Breast epithelium (tissue), 4 donors: ENCODE results near the gene MYBL2. TPM values are rescaled to one million over a fixed set of nuclear protein-coding genes. Genes with fewer than 3 reads are reported as not detected.

ENCODE experiments used
- DNase-seq, 2 donors: peaks; one replicate each; pipeline ENCODE4 v3.0.0-alpha.2; 2019; ENCODE audit warnings: low spot score in 2 of 2
- H3K27ac ChIP-seq, 2 donors: fragments of 200-600 bp; sonication (generic) in 1 of 2; one replicate each; pipeline ENCODE4 v1.5.1; 2016 to 2019; ENCODE audit warnings: mild to moderate bottlenecking in 1 of 2
- H3K27me3 ChIP-seq, 2 donors: fragments of 200-600 bp; sonication (generic) in 1 of 2; one replicate each; pipeline versions ENCODE4 v1.5.1 to v1.6.0; 2017 to 2019; ENCODE audit warnings: control low read depth in 1 of 2, mild to moderate bottlenecking in 1 of 2
- H3K36me3 ChIP-seq: fragments of 200-600 bp; one replicate; pipeline ENCODE4 v1.5.1; 2019
- H3K4me1 ChIP-seq, 2 donors: fragments of 200-600 bp; sonication (generic); one replicate each; pipeline ENCODE4 v1.5.1; 2016 to 2019; ENCODE audit warnings: control low read depth in 1 of 2
- H3K4me3 ChIP-seq, 3 donors: fragments of 200-600 bp; sonication (generic); 1 replicate in 2 of 3; 2 replicates in 1 of 3; pipeline ENCODE4 v1.5.1; 2016 to 2019; ENCODE audit warnings: mild to moderate bottlenecking in 3 of 3, moderate library complexity in 2 of 3
- H3K9me3 ChIP-seq, 2 donors: fragments of 200-600 bp; sonication (generic) in 1 of 2; one replicate each; pipeline ENCODE4 v1.5.1; 2016 to 2019; ENCODE audit warnings: control low read depth in 1 of 2
- POLR2A ChIP-seq: fragments of 450-650 bp; IDR thresholded peaks from one replicate; pipeline ENCODE4 v1.6.1; 2016; ENCODE audit warnings: antibody characterized with exemption, mild to moderate bottlenecking, moderate library complexity
- POLR2AphosphoS5 ChIP-seq, 3 donors: sonication (generic); formaldehyde crosslinking; IDR thresholded peaks; one replicate each; pipeline ENCODE4 v1.6.1; 2017; ENCODE audit warnings: antibody characterized with exemption in 3 of 3
- intact Hi-C: fragments of 100-400 bp; cut with DNase I; formaldehyde crosslinking; loops from one replicate; pipeline ENCODE4 v1.15.1; 2023; ENCODE audit warnings: low total_unique reads
- total RNA-seq, 3 donors: library from RNA; depleted of rRNA; stranded (reverse); fragments of >200 nt; gene quantifications; one replicate each; pipeline ENCODE4 v1.1.0, GENCODE V29; 2016
- TF ChIP-seq, protein P1 (sequence below), 3 donors: fragments of 450-650 bp; IDR thresholded peaks; one replicate each; pipeline ENCODE4 v1.5.1; 2016 to 2017; ENCODE audit warnings: antibody characterized with exemption in 3 of 3, mild to moderate bottlenecking in 3 of 3, moderate library complexity in 3 of 3

MYBL2 gene
- total RNA-seq, 3 donors from 2014 or later = 0.32 to 0.44 TPM; not detected in 1

DNA sequence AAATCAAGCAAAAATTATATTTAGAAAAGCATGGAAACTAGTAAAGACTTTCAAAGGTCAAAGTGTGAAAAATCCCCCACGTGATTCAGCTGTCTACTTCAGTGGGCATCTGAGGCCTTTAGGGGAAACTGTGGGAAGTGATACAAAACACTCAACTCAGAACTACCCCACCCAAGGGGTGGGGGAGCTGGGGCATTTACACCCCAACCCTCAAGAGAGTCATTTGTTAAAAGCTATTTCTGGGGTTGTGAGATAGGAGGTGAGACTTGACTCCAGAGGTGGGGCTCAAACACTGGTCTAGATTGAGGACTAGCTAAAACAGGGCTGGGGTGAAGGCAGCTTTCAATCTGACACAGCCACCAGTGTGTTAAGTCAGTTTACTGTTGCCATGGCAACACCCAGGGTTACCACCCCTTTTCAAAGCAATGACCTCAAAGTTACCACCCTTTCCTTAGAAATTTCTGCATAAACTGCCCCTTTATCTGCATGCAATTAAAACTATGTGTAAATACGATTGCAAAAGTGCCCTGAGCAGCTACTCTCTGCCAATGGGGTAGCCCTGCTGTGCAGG, 69.8 kb downstream of the MYBL2 start:
- DNase-seq = no peak
- TF ChIP-seq POLR2A (no peak), POLR2AphosphoS5 (IDR thresholded peaks at IDR 0.05) (no peak)
- TF ChIP-seq, protein P1, sequence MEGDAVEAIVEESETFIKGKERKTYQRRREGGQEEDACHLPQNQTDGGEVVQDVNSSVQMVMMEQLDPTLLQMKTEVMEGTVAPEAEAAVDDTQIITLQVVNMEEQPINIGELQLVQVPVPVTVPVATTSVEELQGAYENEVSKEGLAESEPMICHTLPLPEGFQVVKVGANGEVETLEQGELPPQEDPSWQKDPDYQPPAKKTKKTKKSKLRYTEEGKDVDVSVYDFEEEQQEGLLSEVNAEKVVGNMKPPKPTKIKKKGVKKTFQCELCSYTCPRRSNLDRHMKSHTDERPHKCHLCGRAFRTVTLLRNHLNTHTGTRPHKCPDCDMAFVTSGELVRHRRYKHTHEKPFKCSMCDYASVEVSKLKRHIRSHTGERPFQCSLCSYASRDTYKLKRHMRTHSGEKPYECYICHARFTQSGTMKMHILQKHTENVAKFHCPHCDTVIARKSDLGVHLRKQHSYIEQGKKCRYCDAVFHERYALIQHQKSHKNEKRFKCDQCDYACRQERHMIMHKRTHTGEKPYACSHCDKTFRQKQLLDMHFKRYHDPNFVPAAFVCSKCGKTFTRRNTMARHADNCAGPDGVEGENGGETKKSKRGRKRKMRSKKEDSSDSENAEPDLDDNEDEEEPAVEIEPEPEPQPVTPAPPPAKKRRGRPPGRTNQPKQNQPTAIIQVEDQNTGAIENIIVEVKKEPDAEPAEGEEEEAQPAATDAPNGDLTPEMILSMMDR (IDR thresholded peaks at IDR 0.05) = no peak
- Histone ChIP-seq H3K9me3 (no peaks in the 10 kb centered on the region), H3K27ac (no peak overlapping the region), H3K36me3 (no peaks in the 10 kb centered on the region), H3K4me1 (no peaks in the 10 kb centered on the region), H3K27me3 (peaks cover 0 to 3% of the 10 kb centered on the region in 2 donors), H3K4me3 (no peak overlapping the region)
- intact Hi-C loops = loop anchor here (2.0 kb wide), 1 partner anchor 42 kb away; no protein-coding TSS in a partner anchor

DNA sequence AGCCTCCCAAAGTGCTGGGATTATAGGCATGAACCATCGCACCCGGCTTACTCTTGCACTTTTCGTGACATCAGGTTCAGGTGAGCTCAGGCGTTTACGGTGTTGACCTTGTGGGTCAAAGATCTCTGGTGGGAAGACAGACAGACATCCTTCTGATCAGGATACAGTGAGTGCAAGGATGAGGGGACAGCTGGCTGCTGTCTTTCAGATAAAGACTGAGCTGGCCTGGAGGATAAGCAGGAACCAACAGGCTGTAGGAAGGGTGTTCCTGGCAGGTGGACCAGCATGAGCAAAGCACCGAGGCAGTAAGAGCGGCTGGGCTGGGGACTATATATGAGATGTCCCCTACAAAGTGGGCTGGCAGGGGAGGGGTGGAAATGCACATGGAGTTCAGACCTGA, 71.0 kb downstream of the MYBL2 start:
- Histone ChIP-seq H3K4me1 (no peaks in the 10 kb centered on the region), H3K9me3 (no peaks in the 10 kb centered on the region), H3K36me3 (no peaks in the 10 kb centered on the region), H3K27ac (no peak overlapping the region), H3K4me3 (no peak overlapping the region), H3K27me3 (no peaks in the 10 kb centered on the region)
- TF ChIP-seq POLR2A (no peak), POLR2AphosphoS5 (IDR thresholded peaks at IDR 0.05) (no peak)
- TF ChIP-seq, protein P1 (IDR thresholded peaks at IDR 0.05) = no peak
- DNase-seq = no peak
- intact Hi-C loops = loop anchor here (2.0 kb wide), 1 partner anchor 43 kb away; no protein-coding TSS in a partner anchor

DNA sequence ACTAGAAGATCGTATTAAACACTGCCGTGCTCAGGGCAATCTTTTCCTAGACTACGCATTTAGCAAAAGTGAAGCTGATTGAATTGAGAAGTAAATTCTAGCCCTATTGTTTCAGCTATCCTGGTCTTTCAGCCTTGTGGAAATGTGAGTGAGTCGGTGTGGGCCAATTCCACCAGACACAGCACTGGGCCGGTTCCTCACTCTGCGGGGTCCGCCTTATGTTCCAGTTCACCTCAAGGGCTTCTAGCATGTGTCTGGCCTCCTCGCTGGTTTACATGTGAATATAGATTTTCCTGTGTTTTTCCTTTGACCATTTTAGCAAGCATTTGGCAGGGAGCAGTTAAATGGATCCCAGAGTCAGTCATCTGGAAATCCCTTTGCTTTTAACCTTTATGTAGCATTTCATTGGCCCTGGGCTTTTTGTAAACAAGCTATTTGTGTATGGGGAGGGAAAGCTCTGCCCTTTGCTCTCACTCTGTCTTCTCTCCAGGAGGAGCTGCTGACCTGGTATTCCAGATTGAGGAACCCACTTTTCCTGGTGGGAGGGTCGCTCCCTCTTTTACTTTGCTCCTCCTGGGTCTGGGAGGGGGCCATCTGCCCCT, 72.3 kb downstream of the MYBL2 start:
- DNase-seq = no peak
- Histone ChIP-seq H3K4me3 (no peak overlapping the region), H3K4me1 (no peaks in the 10 kb centered on the region), H3K9me3 (no peaks in the 10 kb centered on the region), H3K27ac (no peak overlapping the region), H3K27me3 (peaks cover 0 to 10% of the 10 kb centered on the region in 2 donors), H3K36me3 (no peaks in the 10 kb centered on the region)
- intact Hi-C loops = no loop called here
- TF ChIP-seq, protein P1 (IDR thresholded peaks at IDR 0.05) = no peak
- TF ChIP-seq POLR2A (no peak), POLR2AphosphoS5 (IDR thresholded peaks at IDR 0.05) (no peak)

DNA sequence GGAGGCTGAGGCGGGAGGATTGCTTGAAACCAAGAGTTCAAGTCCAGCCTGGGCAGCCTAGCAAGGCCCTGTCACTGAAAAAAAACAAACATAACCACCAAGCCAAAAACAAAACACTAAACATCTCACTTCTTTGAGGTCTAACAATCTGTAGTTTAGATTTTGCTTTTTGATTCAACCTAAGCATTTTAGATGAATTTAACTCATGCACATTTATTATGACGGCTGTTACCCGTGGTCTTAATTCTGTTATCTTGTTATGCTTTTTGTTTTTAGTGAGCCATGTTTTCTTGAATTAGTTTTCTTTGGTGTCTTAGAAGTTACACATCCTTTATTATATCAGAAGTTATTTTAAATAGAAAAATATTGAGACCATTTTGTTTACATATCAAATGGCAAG, 73.7 kb downstream of the MYBL2 start:
- TF ChIP-seq POLR2A = no peak
- TF ChIP-seq POLR2AphosphoS5 (IDR thresholded peaks at IDR 0.05) = no peak
- TF ChIP-seq, protein P1 (IDR thresholded peaks at IDR 0.05) = no peak
- intact Hi-C loops = no loop called here
- DNase-seq = no peak

DNA sequence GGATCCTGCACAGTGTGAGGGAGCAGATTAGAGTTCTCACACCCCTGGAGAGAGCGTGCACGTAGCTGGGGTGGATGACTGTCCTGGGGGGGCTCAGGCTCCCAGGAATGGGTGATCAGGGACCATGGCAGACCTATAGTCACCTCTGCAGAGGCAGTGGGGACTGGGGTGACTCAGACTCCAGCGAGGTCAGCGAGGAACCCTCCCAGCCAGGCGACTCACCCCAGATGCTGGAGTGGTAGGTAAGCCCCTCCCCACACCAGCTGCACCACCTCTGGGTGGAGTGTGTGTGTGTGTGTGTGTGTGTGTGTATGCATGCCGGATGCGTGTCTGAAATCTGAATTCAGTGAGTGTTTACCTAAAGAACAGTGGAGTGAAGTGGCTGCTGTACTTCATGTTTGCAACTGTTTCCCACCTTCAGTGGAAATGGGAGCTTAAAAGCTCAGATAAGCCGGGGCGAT, 77.3 kb downstream of the MYBL2 start:
- Histone ChIP-seq H3K27ac (no peak overlapping the region), H3K4me3 (no peak overlapping the region), H3K27me3 (peaks cover 0 to 19% of the 10 kb centered on the region in 2 donors), H3K36me3 (no peaks in the 10 kb centered on the region), H3K4me1 (no peaks in the 10 kb centered on the region), H3K9me3 (no peaks in the 10 kb centered on the region)
- TF ChIP-seq, protein P1 (IDR thresholded peaks at IDR 0.05) = no peak
- TF ChIP-seq POLR2A (no peak), POLR2AphosphoS5 (IDR thresholded peaks at IDR 0.05) (no peak)
- no peak for DNase-seq
- intact Hi-C loops = no loop called here

More for the DNA sequence above, 73.7 kb downstream of the MYBL2 start:
- peaks cover 0 to 11% of the 10 kb centered on the region in 2 donors for H3K27me3 ChIP-seq
- no peaks in the 10 kb centered on the region for H3K9me3 ChIP-seq
- no peaks in the 10 kb centered on the region for H3K4me1 ChIP-seq
- no peak overlapping the region for H3K27ac ChIP-seq
- H3K4me3 ChIP-seq = no peak overlapping the region
- no peaks in the 10 kb centered on the region for H3K36me3 ChIP-seq
